Vagina (tissue), 2 donors: Measurements from ENCODE around the gene SPOCK2. TPM values are rescaled to one million over a fixed set of nuclear protein-coding genes. Genes with fewer than 3 reads are reported as not detected.
A peak's percentile ranks its signal among the peaks of the same experiment; 100 is the strongest.

Experiments used
- DNase-seq, 2 donors: peaks; one replicate each; pipeline ENCODE4 v3.0.0-alpha.2; 2017; ENCODE audit errors: extremely low spot score in 2 of 2
- H3K27ac ChIP-seq: fragments of 200-600 bp; sonication (generic); one replicate; pipeline ENCODE4 v1.5.1; 2019
- H3K27me3 ChIP-seq: fragments of 200-600 bp; sonication (generic); one replicate; pipeline ENCODE4 v1.5.1; 2019
- H3K36me3 ChIP-seq, 2 donors: fragments of 200-600 bp; sonication (generic); one replicate each; pipeline ENCODE4 v1.5.1; 2017 to 2019
- H3K4me1 ChIP-seq: fragments of 200-600 bp; sonication (generic); one replicate; pipeline ENCODE4 v1.5.1; 2019
- H3K4me3 ChIP-seq, 2 donors: fragments of 200-600 bp; sonication (generic); 1 replicate in 1 of 2; 2 replicates in 1 of 2; pipeline ENCODE4 v1.5.1; 2016 to 2019
- H3K9me3 ChIP-seq: fragments of 200-600 bp; sonication (generic); one replicate; pipeline ENCODE4 v1.5.1; 2019
- POLR2A ChIP-seq, 2 donors: fragments of 450-650 bp; IDR thresholded peaks; one replicate each; pipeline ENCODE4 v1.6.1; 2017; ENCODE audit warnings: antibody characterized with exemption in 2 of 2, mild to moderate bottlenecking in 2 of 2, moderate library complexity in 2 of 2
- POLR2AphosphoS5 ChIP-seq, 2 donors: sonication (generic); formaldehyde crosslinking; IDR thresholded peaks; one replicate each; pipeline ENCODE4 v1.9.0; 2017; ENCODE audit warnings: antibody characterized with exemption in 2 of 2, mild to moderate bottlenecking in 2 of 2, low read depth in 1 of 2; ENCODE audit not compliant: insufficient read depth in 1 of 2
- intact Hi-C: fragments of 100-400 bp; cut with DNase I; formaldehyde crosslinking; loops from one replicate; pipeline ENCODE4 v1.15.1; 2023
- total RNA-seq: library from RNA; depleted of rRNA; stranded (reverse); fragments of >200 nt; gene quantifications from one replicate; pipeline ENCODE4 v1.2.3, GENCODE V29; 2016
- TF ChIP-seq, protein P1 (sequence below), 3 experiments: fragments of 450-650 bp in 2 of 3; fragments of 200-600 bp in 1 of 3; sonication (generic) in 1 of 3; IDR thresholded peaks; one replicate each; pipeline ENCODE4 v1.5.1; 2017 to 2019; ENCODE audit warnings: antibody characterized with exemption in 3 of 3, mild to moderate bottlenecking in 2 of 3, moderate library complexity in 2 of 3

SPOCK2 gene
- total RNA-seq, 1 donor from 2014 or later, result 46.9 TPM

DNA sequence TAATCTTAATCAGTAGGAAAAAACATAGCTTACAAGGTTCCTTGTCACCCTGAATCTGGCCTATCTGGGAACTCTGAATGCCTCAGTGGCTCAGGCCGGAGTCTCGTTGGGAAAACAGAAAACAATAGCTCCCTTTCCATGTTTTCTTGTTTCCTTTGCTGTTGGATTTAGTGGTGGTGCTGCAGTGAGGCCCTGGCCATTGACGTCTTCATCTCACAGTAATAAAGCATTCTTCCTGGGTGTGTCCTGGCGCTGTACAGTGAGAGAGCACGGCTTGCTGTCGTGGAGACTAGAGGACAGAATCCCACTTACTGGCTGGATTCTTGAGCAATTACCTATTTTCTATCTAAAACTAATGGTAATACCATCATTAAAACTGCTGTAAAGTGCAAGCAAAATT is 1.3 kb upstream of the SPOCK2 start:
- TF ChIP-seq POLR2A (IDR thresholded peaks at IDR 0.05) (no peak), POLR2AphosphoS5 (IDR thresholded peaks at IDR 0.05; ENCODE audit: insufficient read depth in 1 of 2, low read depth in 1 of 2) (no peak)
- Histone ChIP-seq H3K9me3 (no peaks in the 10 kb centered on the region), H3K27ac (no peak overlapping the region), H3K4me3 (no peak overlapping the region), H3K27me3 (peaks cover 13% of the 10 kb centered on the region), H3K36me3 (peaks cover 0 to 3% of the 10 kb centered on the region in 2 donors), H3K4me1 (peaks cover 20% of the 10 kb centered on the region)
- intact Hi-C loops, result no loop called here
- DNase-seq, result no peak

DNA sequence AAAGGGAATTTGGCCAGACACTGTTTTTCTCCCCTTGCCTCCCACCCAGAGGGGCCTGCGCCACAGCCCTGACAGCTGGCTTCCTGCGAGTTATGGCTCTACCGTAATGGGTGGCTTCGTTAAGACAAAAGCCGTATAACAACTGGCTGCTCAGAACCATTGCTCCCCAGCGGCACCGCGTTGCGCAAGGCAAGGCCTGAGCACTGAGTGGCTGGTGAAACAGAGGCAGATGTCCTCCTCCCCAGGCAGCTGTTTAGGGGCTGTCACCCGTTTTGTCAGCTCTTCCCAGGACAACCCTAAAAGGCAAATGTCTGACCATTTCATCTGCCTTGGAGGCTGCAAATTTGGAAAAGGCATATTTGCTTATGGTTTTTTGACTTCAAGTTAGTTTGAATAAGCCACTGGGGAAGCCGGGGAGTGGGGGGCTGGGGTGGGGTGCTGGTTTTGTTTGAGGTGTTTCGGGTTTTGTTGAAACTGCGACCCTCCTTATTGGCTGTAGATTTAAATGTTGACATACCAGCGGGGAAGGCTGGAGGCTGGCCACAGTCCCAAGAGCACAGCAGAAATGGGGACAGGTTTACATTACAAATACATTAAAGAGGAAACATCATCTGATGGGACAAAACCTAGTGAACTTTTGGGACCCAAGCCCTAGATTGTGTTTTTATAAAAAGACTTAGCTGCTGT is 681 bp upstream of the SPOCK2 start:
- peaks cover 20% of the 10 kb centered on the region for H3K4me1 ChIP-seq
- peak overlapping the region; percentile 40 to 47 for H3K4me3 ChIP-seq
- H3K27ac ChIP-seq, result peak overlapping the region; percentile 44
- H3K9me3 ChIP-seq, result no peaks in the 10 kb centered on the region
- H3K36me3 ChIP-seq, result no peaks in the 10 kb centered on the region
- intact Hi-C loops, result no loop called here
- no peak for TF ChIP-seq POLR2AphosphoS5 (IDR thresholded peaks at IDR 0.05; ENCODE audit: insufficient read depth in 1 of 2, low read depth in 1 of 2)
- no peak for TF ChIP-seq POLR2A (IDR thresholded peaks at IDR 0.05)
- TF ChIP-seq, protein P1, sequence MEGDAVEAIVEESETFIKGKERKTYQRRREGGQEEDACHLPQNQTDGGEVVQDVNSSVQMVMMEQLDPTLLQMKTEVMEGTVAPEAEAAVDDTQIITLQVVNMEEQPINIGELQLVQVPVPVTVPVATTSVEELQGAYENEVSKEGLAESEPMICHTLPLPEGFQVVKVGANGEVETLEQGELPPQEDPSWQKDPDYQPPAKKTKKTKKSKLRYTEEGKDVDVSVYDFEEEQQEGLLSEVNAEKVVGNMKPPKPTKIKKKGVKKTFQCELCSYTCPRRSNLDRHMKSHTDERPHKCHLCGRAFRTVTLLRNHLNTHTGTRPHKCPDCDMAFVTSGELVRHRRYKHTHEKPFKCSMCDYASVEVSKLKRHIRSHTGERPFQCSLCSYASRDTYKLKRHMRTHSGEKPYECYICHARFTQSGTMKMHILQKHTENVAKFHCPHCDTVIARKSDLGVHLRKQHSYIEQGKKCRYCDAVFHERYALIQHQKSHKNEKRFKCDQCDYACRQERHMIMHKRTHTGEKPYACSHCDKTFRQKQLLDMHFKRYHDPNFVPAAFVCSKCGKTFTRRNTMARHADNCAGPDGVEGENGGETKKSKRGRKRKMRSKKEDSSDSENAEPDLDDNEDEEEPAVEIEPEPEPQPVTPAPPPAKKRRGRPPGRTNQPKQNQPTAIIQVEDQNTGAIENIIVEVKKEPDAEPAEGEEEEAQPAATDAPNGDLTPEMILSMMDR (IDR thresholded peaks at IDR 0.05), result no peak
- H3K27me3 ChIP-seq, result peaks cover 13% of the 10 kb centered on the region
- DNase-seq, result no peak

DNA sequence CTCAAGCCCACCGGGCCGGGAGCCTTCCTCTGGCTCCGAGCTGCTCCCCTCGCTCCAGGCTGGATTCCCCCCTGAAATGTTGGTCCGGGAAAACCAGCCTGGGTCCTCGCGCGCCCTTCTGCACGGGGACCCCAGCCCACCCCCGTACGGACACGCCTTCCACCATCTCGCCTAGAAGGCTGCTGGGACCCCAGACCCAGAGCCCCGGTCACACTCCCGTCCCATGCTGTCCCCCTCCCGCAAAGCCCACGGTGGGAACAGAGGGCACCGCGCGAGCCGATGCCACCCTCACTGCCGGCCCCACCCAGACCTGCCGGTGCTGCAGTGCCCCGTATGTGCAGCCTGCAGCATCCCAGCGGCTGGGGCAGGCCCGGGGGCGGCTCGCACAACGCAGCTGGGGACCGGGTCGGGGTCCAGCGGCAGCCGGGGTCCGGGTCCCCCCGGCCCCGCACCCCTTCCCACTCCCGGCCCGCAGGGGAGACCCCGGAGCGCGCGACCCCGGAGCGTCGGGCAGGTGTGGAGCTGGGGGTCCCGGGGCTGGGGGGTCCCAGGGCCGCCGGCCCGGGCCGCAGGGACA is 871 bp downstream of the SPOCK2 start:
- Histone ChIP-seq H3K27me3 (peaks cover 13% of the 10 kb centered on the region), H3K27ac (peak overlapping the region; percentile 63), H3K4me3 (peak overlapping the region; percentile 40 to 47), H3K4me1 (peaks cover 20% of the 10 kb centered on the region), H3K9me3 (no peaks in the 10 kb centered on the region), H3K36me3 (no peaks in the 10 kb centered on the region)
- DNase-seq, result no peak
- intact Hi-C loops, result no loop called here
- TF ChIP-seq, protein P1 (IDR thresholded peaks at IDR 0.05), result no peak
- TF ChIP-seq POLR2A (IDR thresholded peaks at IDR 0.05), result no peak
- no peak for TF ChIP-seq POLR2AphosphoS5 (IDR thresholded peaks at IDR 0.05; ENCODE audit: insufficient read depth in 1 of 2, low read depth in 1 of 2)

DNA sequence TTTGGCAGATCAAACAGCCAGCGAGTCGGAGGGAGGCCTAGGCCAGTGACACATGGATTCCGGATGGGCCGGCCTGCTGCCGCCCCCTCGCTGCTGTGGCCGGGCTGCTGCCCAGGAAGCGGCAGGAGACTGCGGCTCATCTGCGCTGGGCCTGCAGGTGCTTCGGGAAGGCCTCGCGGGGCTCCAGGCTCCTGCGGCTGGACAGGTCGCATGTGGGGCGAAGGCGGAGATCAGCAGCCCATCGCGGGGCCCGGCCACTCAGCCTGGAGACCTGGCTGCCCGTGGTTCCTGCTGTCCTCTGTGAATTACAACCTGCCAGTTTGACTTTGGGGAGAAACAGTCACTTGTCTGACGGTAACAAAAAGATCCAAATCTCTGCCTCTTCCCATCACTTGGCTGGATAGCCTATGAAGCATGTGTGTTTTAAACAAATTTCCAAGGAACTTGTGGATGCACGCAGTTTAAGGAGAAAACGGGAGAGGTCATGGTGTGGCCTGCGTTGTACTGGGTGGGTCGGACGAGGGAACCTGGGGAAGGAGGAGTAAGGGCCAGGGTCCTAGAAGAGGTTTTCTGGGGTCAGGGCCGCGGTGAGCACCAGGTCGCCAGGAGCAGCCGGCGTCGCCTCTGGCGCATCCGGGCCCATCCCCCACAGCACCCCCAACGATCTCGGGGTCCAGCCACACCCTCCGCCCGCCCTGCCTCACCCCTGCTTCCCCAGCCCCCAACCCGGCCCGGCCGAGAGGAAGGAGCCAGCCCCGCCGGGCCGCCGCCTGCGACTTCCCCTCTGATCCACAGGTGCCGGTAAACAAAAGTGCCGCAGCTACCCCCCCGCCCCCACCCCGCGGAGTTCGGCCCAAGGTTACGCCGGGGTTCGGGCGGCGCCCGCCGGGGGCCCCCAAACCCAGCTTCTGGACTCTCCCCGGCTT is 1.6 kb downstream of the SPOCK2 start:
- peaks cover 13% of the 10 kb centered on the region for H3K27me3 ChIP-seq
- DNase-seq, result no peak
- H3K4me3 ChIP-seq, result peak overlapping the region; percentile 40 to 47
- peaks cover 20% of the 10 kb centered on the region for H3K4me1 ChIP-seq
- TF ChIP-seq POLR2A (IDR thresholded peaks at IDR 0.05) (no peak), POLR2AphosphoS5 (IDR thresholded peaks at IDR 0.05; ENCODE audit: insufficient read depth in 1 of 2, low read depth in 1 of 2) (no peak)
- TF ChIP-seq, protein P1 (IDR thresholded peaks at IDR 0.05), result no peak
- H3K27ac ChIP-seq, result peak overlapping the region; percentile 63
- intact Hi-C loops, result no loop called here
- no peaks in the 10 kb centered on the region for H3K9me3 ChIP-seq
- no peaks in the 10 kb centered on the region for H3K36me3 ChIP-seq

DNA sequence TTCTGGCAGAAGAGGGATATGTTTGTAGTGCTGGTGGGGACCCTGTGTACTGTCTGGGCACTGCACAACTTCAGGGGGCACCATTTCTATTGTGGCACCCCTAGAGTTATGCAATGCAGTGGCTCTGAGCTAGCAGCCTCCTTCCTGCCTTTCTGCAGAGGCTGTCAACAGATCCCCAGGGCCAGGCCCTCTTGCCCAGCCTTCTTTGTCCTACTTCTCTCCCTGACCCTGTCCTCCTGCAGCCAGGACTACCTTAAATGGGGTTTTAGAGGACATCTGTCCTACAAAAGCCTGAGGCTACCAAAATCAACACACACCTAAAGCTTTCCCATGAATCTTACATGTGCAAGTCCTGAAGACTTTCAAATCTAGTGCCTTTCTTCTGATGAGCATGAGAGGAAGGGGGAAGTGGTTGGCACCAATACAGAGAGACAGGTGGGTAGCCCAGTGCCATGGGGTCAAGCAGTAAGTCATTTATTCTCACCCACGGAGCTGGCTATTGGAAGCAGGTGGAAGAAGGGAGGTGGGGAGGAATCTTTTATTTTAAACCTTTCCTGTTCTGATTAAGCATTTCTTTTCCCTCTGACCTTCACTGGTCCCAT is 2.4 kb downstream of the SPOCK2 start:
- peaks cover 13% of the 10 kb centered on the region for H3K27me3 ChIP-seq
- DNase-seq, result no peak
- intact Hi-C loops, result no loop called here
- peaks cover 20% of the 10 kb centered on the region for H3K4me1 ChIP-seq
- no peaks in the 10 kb centered on the region for H3K36me3 ChIP-seq
- no peaks in the 10 kb centered on the region for H3K9me3 ChIP-seq
- TF ChIP-seq POLR2AphosphoS5 (IDR thresholded peaks at IDR 0.05; ENCODE audit: insufficient read depth in 1 of 2, low read depth in 1 of 2), result no peak
- no peak for TF ChIP-seq POLR2A (IDR thresholded peaks at IDR 0.05)
- TF ChIP-seq, protein P1 (IDR thresholded peaks at IDR 0.05), result no peak
- no peak overlapping the region for H3K4me3 ChIP-seq
- no peak overlapping the region for H3K27ac ChIP-seq
